ENCODE measurements around the gene PRKG1.

Gene PRKG1

GRCh38 chr10:51468424-51468823 lies 394.1 kb downstream of the PRKG1 start:
- Mint-ChIP-seq H3K27me3 (ENCODE audit: low read depth) (no peaks in the 10 kb centered on the region), H3K4me1 (ENCODE audit: low read depth) (no peaks in the 10 kb centered on the region), H3K36me3 (ENCODE audit: low read depth) (no peaks in the 10 kb centered on the region), H3K4me3 (no peak overlapping the region), H3K9me3 (no peaks in the 10 kb centered on the region), H3K27ac (no peak overlapping the region)
- no peak for DNase-seq (ENCODE audit: low spot score)

GRCh38 chr10:51469686-51470085 lies 395.4 kb downstream of the PRKG1 start:
- H3K4me3 Mint-ChIP-seq, result no peak overlapping the region
- H3K27me3 Mint-ChIP-seq (ENCODE audit: low read depth), result no peaks in the 10 kb centered on the region

GRCh38 chr10:51471271-51471670 lies 397.0 kb downstream of the PRKG1 start:
- no peak for DNase-seq (ENCODE audit: low spot score)
- H3K36me3 Mint-ChIP-seq (ENCODE audit: low read depth), result no peaks in the 10 kb centered on the region
- H3K27ac Mint-ChIP-seq, result no peak overlapping the region
- H3K27me3 Mint-ChIP-seq (ENCODE audit: low read depth), result no peaks in the 10 kb centered on the region
- no peaks in the 10 kb centered on the region for H3K4me1 Mint-ChIP-seq (ENCODE audit: low read depth)
- H3K9me3 Mint-ChIP-seq, result no peaks in the 10 kb centered on the region
- no peak overlapping the region for H3K4me3 Mint-ChIP-seq

More at GRCh38 chr10:51469686-51470085, 395.4 kb downstream of the PRKG1 start:
- Mint-ChIP-seq H3K4me1 (ENCODE audit: low read depth) (no peaks in the 10 kb centered on the region), H3K9me3 (no peaks in the 10 kb centered on the region), H3K36me3 (ENCODE audit: low read depth) (no peaks in the 10 kb centered on the region), H3K27ac (no peak overlapping the region)
- DNase-seq (ENCODE audit: low spot score), result no peak

- no peak overlapping the region for H3K27ac Mint-ChIP-seq
- no peaks in the 10 kb centered on the region for H3K4me1 Mint-ChIP-seq (ENCODE audit: low read depth)
- no peak for DNase-seq (ENCODE audit: low spot score)
- H3K36me3 Mint-ChIP-seq (ENCODE audit: low read depth), result no peaks in the 10 kb centered on the region
- H3K4me3 Mint-ChIP-seq, result no peak overlapping the region
- no peaks in the 10 kb centered on the region for H3K9me3 Mint-ChIP-seq
- no peaks in the 10 kb centered on the region for H3K27me3 Mint-ChIP-seq (ENCODE audit: low read depth)
Measured at GRCh38 chr10:51472154-51472553, 397.9 kb downstream of the PRKG1 start.

GRCh38 chr10:51479711-51480110 lies 405.4 kb downstream of the PRKG1 start:
- Mint-ChIP-seq H3K27me3 (ENCODE audit: low read depth) (no peaks in the 10 kb centered on the region), H3K4me3 (no peak overlapping the region), H3K36me3 (ENCODE audit: low read depth) (no peaks in the 10 kb centered on the region), H3K9me3 (no peaks in the 10 kb centered on the region), H3K4me1 (ENCODE audit: low read depth) (no peaks in the 10 kb centered on the region), H3K27ac (no peak overlapping the region)
- DNase-seq (ENCODE audit: low spot score), result no peak

GRCh38 chr10:51485668-51486067 lies 411.4 kb downstream of the PRKG1 start:
- no peak overlapping the region for H3K27ac Mint-ChIP-seq
- no peak overlapping the region for H3K4me3 Mint-ChIP-seq
- H3K36me3 Mint-ChIP-seq (ENCODE audit: low read depth), result no peaks in the 10 kb centered on the region
- no peaks in the 10 kb centered on the region for H3K27me3 Mint-ChIP-seq (ENCODE audit: low read depth)
- H3K4me1 Mint-ChIP-seq (ENCODE audit: low read depth), result no peaks in the 10 kb centered on the region
- no peak for DNase-seq (ENCODE audit: low spot score)
- H3K9me3 Mint-ChIP-seq, result no peaks in the 10 kb centered on the region

GRCh38 chr10:51487576-51487975 lies 413.3 kb downstream of the PRKG1 start:
- no peaks in the 10 kb centered on the region for H3K4me1 Mint-ChIP-seq (ENCODE audit: low read depth)
- H3K27me3 Mint-ChIP-seq (ENCODE audit: low read depth), result no peaks in the 10 kb centered on the region
- no peaks in the 10 kb centered on the region for H3K9me3 Mint-ChIP-seq
- no peak overlapping the region for H3K4me3 Mint-ChIP-seq
- no peak overlapping the region for H3K27ac Mint-ChIP-seq
- DNase-seq (ENCODE audit: low spot score), result no peak
- H3K36me3 Mint-ChIP-seq (ENCODE audit: low read depth), result no peaks in the 10 kb centered on the region

GRCh38 chr10:51488766-51489408 lies 414.6 kb downstream of the PRKG1 start:
- DNase-seq (ENCODE audit: low spot score), result no peak
- H3K4me1 Mint-ChIP-seq (ENCODE audit: low read depth), result no peaks in the 10 kb centered on the region
- H3K27ac Mint-ChIP-seq, result no peak overlapping the region
- no peaks in the 10 kb centered on the region for H3K27me3 Mint-ChIP-seq (ENCODE audit: low read depth)
- H3K36me3 Mint-ChIP-seq (ENCODE audit: low read depth), result no peaks in the 10 kb centered on the region
- H3K9me3 Mint-ChIP-seq, result no peaks in the 10 kb centered on the region
- H3K4me3 Mint-ChIP-seq, result no peak overlapping the region

GRCh38 chr10:51498424-51498823 lies 424.1 kb downstream of the PRKG1 start:
- H3K27me3 Mint-ChIP-seq (ENCODE audit: low read depth), result no peaks in the 10 kb centered on the region
- no peaks in the 10 kb centered on the region for H3K4me1 Mint-ChIP-seq (ENCODE audit: low read depth)
- H3K36me3 Mint-ChIP-seq (ENCODE audit: low read depth), result no peaks in the 10 kb centered on the region
- H3K4me3 Mint-ChIP-seq, result no peak overlapping the region
- H3K9me3 Mint-ChIP-seq, result no peaks in the 10 kb centered on the region
- no peak for DNase-seq (ENCODE audit: low spot score)
- no peak overlapping the region for H3K27ac Mint-ChIP-seq

- Mint-ChIP-seq H3K27me3 (ENCODE audit: low read depth) (no peaks in the 10 kb centered on the region), H3K4me1 (ENCODE audit: low read depth) (no peaks in the 10 kb centered on the region), H3K4me3 (no peak overlapping the region), H3K27ac (no peak overlapping the region), H3K36me3 (ENCODE audit: low read depth) (no peaks in the 10 kb centered on the region), H3K9me3 (no peaks in the 10 kb centered on the region)
- DNase-seq (ENCODE audit: low spot score), result no peak
Measured at GRCh38 chr10:51501396-51501795, 427.1 kb downstream of the PRKG1 start.

- H3K9me3 Mint-ChIP-seq, result no peaks in the 10 kb centered on the region
Measured at GRCh38 chr10:51502124-51502523, 427.8 kb downstream of the PRKG1 start.

GRCh38 chr10:51503378-51503777 lies 429.1 kb downstream of the PRKG1 start:
- Mint-ChIP-seq H3K4me3 (no peak overlapping the region), H3K36me3 (ENCODE audit: low read depth) (no peaks in the 10 kb centered on the region), H3K4me1 (ENCODE audit: low read depth) (no peaks in the 10 kb centered on the region), H3K27ac (no peak overlapping the region), H3K9me3 (no peaks in the 10 kb centered on the region), H3K27me3 (ENCODE audit: low read depth) (no peaks in the 10 kb centered on the region)
- no peak for DNase-seq (ENCODE audit: low spot score)

More at GRCh38 chr10:51502124-51502523, 427.8 kb downstream of the PRKG1 start:
- Mint-ChIP-seq H3K27me3 (ENCODE audit: low read depth) (no peaks in the 10 kb centered on the region), H3K36me3 (ENCODE audit: low read depth) (no peaks in the 10 kb centered on the region), H3K4me3 (no peak overlapping the region), H3K4me1 (ENCODE audit: low read depth) (no peaks in the 10 kb centered on the region), H3K27ac (no peak overlapping the region)
- no peak for DNase-seq (ENCODE audit: low spot score)

GRCh38 chr10:51507476-51507875 lies 433.2 kb downstream of the PRKG1 start:
- no peaks in the 10 kb centered on the region for H3K4me1 Mint-ChIP-seq (ENCODE audit: low read depth)
- H3K9me3 Mint-ChIP-seq, result no peaks in the 10 kb centered on the region
- no peaks in the 10 kb centered on the region for H3K27me3 Mint-ChIP-seq (ENCODE audit: low read depth)
- H3K4me3 Mint-ChIP-seq, result no peak overlapping the region
- no peak for DNase-seq (ENCODE audit: low spot score)
- no peaks in the 10 kb centered on the region for H3K36me3 Mint-ChIP-seq (ENCODE audit: low read depth)
- H3K27ac Mint-ChIP-seq, result no peak overlapping the region

- DNase-seq (ENCODE audit: low spot score), result no peak
- H3K4me3 Mint-ChIP-seq, result no peak overlapping the region
- no peaks in the 10 kb centered on the region for H3K4me1 Mint-ChIP-seq (ENCODE audit: low read depth)
- H3K27me3 Mint-ChIP-seq (ENCODE audit: low read depth), result no peaks in the 10 kb centered on the region
- no peak overlapping the region for H3K27ac Mint-ChIP-seq
- H3K9me3 Mint-ChIP-seq, result no peaks in the 10 kb centered on the region
- H3K36me3 Mint-ChIP-seq (ENCODE audit: low read depth), result no peaks in the 10 kb centered on the region
Measured at GRCh38 chr10:51508156-51508555, 433.9 kb downstream of the PRKG1 start.

- H3K4me1 Mint-ChIP-seq (ENCODE audit: low read depth), result no peaks in the 10 kb centered on the region
- no peaks in the 10 kb centered on the region for H3K9me3 Mint-ChIP-seq
- no peaks in the 10 kb centered on the region for H3K36me3 Mint-ChIP-seq (ENCODE audit: low read depth)
- no peak overlapping the region for H3K27ac Mint-ChIP-seq
- H3K4me3 Mint-ChIP-seq, result no peak overlapping the region
- no peaks in the 10 kb centered on the region for H3K27me3 Mint-ChIP-seq (ENCODE audit: low read depth)
- no peak for DNase-seq (ENCODE audit: low spot score)
Measured at GRCh38 chr10:51510231-51510630, 435.9 kb downstream of the PRKG1 start.
